ENCODE results near the gene IGSF8.
"Not testable (repeated sequence)": the region's sequence is repeated elsewhere in the genome, so short reads cannot be mapped to it uniquely, and the experiment has no call there.

Gene IGSF8

DNA sequence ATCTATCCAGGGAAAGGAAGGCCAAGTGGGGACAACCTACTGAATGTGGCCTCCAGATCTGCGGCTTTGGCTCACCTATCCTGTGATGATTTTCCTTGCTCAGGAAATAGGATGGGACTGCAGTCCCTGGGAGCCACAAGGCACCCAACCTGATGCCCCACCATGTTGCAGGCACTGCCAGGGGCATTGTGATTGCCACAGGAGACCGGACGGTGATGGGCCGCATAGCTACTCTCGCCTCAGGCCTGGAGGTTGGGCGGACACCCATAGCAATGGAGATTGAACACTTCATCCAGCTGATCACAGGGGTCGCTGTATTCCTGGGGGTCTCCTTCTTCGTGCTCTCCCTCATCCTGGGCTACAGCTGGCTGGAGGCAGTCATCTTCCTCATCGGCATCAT, 29.0 kb upstream of the IGSF8 start:
- DNase-seq = no peak

GRCh38 chr1:160126342-160126741, 27.9 kb upstream of the IGSF8 start:
- not testable (repeated sequence) for DNase-seq

DNA sequence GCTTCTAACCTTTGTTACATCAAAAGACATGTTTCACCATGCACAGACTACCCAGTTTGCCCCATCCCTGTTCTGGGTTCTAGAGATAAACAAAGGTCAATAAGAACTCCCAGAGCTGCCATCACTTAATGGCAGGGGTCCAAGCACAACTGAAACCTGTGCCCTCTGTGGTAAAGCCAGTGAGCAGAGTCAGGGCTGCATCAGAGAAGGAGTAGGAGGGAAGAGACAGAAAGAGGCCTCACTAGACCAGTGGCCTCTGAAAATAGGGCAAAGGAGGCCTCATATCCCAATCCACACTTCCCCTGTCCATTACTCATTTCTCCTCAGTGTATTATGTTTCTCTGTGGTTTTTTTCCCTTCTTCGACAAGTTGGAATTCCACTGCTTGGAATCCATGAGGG, 27.3 kb upstream of the IGSF8 start:
- DNase-seq = no peak

GRCh38 chr1:160124705-160125478, 26.5 kb upstream of the IGSF8 start:
- no peak for DNase-seq

DNA sequence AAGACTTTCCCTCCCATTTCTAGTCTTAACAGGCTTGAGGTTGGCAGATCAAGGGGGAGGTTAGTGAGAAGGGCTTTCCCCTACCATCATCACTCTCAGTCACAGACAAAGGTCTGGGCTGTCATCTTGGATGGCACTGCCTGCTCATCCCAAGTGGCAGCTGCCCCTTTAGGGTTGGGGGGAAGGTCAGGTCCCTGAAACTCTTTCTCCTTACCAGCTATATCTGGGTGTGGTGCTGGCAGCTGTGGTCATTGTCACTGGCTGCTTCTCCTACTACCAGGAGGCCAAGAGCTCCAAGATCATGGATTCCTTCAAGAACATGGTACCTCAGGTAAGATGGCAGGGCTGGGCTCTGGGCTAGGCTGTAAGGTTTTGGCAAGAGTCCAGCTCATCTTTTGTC, 25.3 kb upstream of the IGSF8 start:
- DNase-seq = no peak

DNA sequence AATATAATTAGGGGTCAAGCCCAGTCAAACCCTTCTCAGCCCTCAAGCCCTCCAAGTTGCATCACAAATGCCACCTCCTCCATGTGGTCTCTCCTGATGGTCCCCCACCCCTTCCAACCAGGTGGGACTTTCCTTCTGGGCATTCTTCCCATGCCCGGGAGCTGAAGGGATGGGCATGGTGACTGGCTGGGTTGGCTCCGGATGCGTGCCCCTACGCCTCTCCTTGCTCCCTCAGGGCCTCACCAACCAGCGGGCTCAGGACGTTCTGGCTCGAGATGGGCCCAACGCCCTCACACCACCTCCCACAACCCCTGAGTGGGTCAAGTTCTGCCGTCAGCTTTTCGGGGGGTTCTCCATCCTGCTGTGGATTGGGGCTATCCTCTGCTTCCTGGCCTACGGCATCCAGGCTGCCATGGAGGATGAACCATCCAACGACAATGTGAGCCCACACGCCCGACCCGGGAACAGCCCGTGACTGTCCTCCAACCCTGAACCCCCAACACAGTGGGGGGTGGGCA, 24.6 kb upstream of the IGSF8 start:
- DNase-seq = no peak

- DNase-seq = no peak
Observed at GRCh38 chr1:160121388-160121787, 23.0 kb upstream of the IGSF8 start.

DNA sequence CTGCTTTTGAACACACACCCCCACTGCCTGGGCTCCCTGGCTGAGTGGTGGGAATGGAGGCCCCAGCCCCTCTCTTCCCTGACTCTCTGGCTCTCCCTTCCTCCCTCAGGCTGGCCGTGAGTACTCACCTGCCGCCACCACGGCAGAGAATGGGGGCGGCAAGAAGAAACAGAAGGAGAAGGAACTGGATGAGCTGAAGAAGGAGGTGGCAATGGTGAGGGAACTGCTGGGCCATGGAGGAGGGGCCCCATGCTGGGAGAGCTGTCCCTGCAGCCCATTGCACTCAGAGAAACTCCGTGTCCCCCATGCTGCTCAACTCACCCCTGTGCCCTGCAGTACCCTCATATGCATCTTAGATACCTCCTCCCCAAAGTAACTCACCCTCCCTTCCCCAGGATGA, 22.4 kb upstream of the IGSF8 start:
- no peak for DNase-seq

- DNase-seq = no peak
Observed at GRCh38 chr1:160118928-160119327, 20.5 kb upstream of the IGSF8 start.

GRCh38 chr1:160117709-160118183, 19.3 kb upstream of the IGSF8 start:
- DNase-seq = no peak

- DNase-seq = no peak
Observed at GRCh38 chr1:160117300-160117699, 18.9 kb upstream of the IGSF8 start.

GRCh38 chr1:160116283-160117147, 18.1 kb upstream of the IGSF8 start:
- no peak for DNase-seq

DNA sequence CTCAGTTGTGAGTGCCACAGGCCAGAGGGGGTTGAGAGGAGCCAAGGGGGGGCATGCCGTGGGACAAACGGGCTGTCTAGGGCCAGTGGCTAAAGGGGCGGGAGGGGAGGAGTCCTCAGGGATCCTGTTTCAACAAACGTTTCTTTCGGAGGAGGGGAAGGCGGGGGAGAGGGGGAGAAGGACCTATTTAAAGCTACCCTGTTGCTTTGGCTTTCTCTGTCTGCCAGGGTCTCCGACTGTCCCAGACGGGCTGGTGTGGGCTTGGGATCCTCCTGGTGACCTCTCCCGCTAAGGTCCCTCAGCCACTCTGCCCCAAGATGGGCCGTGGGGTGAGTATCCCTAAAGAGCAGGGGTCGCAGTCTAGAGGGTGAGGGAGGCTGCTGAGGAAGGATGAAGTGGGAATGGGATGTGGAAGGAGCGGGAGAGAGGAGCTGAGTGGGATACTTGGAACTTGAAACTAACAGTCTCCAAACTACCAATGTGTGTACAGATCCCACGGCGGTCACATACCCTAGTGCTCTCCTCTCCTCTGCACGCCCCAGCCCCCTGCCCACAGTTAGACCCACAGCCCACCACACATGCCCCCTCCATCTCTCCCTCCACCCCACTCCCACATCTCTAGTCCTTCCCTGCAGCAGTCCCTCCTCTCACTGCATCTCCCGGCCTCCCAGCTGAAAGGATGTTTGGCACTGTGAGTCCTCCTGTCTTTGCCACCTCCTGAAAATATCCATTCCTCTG, 17.3 kb upstream of the IGSF8 start, which contains the start of gene ATP1A2:
Gene ATP1A2, plus strand, starts transcription at position 215 of the 738 bp plus-strand sequence. Its CDS starts 103 bp downstream, at position 318.
- DNase-seq = no peak

GRCh38 chr1:160114085-160114484, 15.7 kb upstream of the IGSF8 start:
- DNase-seq = no peak

DNA sequence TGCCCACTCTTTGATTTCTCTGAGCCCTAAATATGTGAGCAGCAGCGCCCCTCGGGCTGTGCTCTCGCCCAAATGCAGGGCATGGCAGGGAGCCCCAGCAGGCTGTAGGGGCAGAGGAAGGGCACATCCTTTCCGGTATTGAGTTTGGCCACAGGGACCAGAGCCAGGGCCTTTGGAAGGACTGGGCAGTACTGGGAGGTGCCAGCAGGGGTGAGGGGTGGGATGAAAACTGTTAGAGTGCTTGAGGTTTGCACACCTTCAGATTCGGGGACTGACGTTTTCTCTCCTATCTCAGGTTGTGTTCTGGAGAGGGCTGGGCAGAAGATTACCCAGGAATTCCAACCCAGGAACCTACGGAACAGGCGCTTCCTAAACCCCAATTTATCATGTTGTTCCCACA, 15.0 kb upstream of the IGSF8 start:
- no peak for DNase-seq

DNA sequence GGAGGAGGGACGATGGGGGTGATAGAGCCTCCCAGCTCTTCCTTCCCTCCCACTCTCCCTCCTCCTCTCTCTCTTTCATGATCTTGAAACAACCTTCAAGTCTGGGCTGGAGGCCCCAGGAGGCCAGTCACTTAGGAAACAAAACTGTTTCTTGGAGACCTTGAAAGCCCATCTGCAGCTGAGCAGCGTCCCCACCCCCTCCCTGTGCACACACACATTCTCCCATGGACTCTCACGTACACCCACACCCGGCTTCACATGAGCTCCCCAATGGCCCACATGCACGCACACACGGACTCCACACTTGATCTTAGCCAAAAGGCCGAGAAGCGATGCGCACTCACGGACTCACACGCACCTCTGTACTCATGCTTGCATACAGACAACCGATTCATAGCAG, 13.9 kb upstream of the IGSF8 start:
- no peak for DNase-seq

- not testable (repeated sequence) for DNase-seq
Observed at GRCh38 chr1:160111462-160111861, 13.0 kb upstream of the IGSF8 start.

- DNase-seq = no peak
Observed at GRCh38 chr1:160109686-160110085, 11.3 kb upstream of the IGSF8 start.

- DNase-seq = no peak
Observed at GRCh38 chr1:160108888-160109662, 10.7 kb upstream of the IGSF8 start.

GRCh38 chr1:160107512-160107911, 9.1 kb upstream of the IGSF8 start:
- no peak for DNase-seq

- no peak for DNase-seq
Observed at GRCh38 chr1:160105155-160105554, 6.7 kb upstream of the IGSF8 start.

DNA sequence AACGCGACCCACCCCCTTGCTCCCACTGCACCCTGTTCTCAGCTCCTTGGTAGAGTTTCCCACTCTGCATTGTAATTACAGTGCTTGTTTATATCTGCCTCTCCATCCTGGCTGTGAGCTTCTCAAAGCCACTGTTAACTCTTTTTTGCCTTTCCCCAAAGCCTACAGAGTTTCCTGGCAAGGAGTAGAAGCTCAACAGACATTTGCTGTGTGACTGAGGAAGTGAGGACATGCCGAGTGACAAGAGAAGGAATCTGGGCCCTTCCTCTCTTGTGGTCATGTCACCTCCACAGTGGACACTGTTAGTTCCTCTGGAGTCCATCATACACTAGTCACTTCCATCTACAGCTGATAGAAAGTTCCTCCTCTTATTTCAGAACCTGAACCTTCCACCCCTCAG, 6.1 kb upstream of the IGSF8 start:
- DNase-seq = no peak

Measured in effector CD4-positive, alpha-beta T cell (primary cell).